HepG2 (cell line): Measurements from ENCODE around the gene ITIH3. TPM values are rescaled to one million over a fixed set of nuclear protein-coding genes. Genes with fewer than 3 reads are reported as not detected.
A peak's percentile ranks its signal among the peaks of the same experiment; 100 is the strongest.

Experiments
- ARNT2 ChIP-seq: sonication (generic); formaldehyde crosslinking; IDR thresholded peaks from 2 replicates; pipeline ENCODE4 v1.8.0; 2022; ENCODE audit warnings: mild to moderate bottlenecking, low read depth, missing genetic modification reagents, moderate library complexity
- HNF4G ChIP-seq, 2 experiments: sonication (generic) in 1 of 2; formaldehyde crosslinking in 1 of 2; IDR thresholded peaks; 2 replicates each; pipeline versions ENCODE4 v1.4.0 to v1.6.1; 2011 to 2020; ENCODE audit warnings: borderline replicate concordance in 2 of 2, low read depth in 2 of 2, mild to moderate bottlenecking in 2 of 2, low read length in 1 of 2, missing genetic modification reagents in 1 of 2, moderate library complexity in 1 of 2
- KDM2A ChIP-seq: sonication (generic); formaldehyde crosslinking; IDR thresholded peaks from 2 replicates; pipeline ENCODE4 v1.4.0; 2020; ENCODE audit warnings: low read depth, missing genetic modification reagents, borderline replicate concordance
- KDM4B ChIP-seq: sonication (generic); formaldehyde crosslinking; IDR thresholded peaks from 2 replicates; pipeline ENCODE4 v1.4.0; 2020; ENCODE audit warnings: missing genetic modification reagents
- NR2F6 ChIP-seq, 2 experiments: IDR thresholded peaks; 2 replicates each; pipeline ENCODE4 v1.6.1; 2016; ENCODE audit warnings: antibody characterized with exemption in 1 of 2, mild to moderate bottlenecking in 1 of 2
- PCBP1 ChIP-seq: fragments of 200-400 bp; formaldehyde crosslinking; IDR thresholded peaks from 2 replicates; pipeline ENCODE4 v1.6.1; 2017; ENCODE audit warnings: mild to moderate bottlenecking, low read depth, low read length, borderline replicate concordance
- SAP130 ChIP-seq: IDR thresholded peaks from 2 replicates; pipeline ENCODE4 v1.6.1; 2016; ENCODE audit warnings: low read depth
- TFDP1 ChIP-seq: IDR thresholded peaks from 2 replicates; pipeline ENCODE4 v1.6.1; 2016; ENCODE audit warnings: missing compliant biosample characterization, missing genetic modification reagents, borderline replicate concordance
- ZNF180 ChIP-seq: sonication (generic); formaldehyde crosslinking; IDR thresholded peaks from 2 replicates; pipeline ENCODE4 v1.4.0; 2020; ENCODE audit warnings: low read depth, missing genetic modification reagents, borderline replicate concordance
- ZNF232 ChIP-seq: sonication (generic); formaldehyde crosslinking; IDR thresholded peaks from 2 replicates; pipeline ENCODE4 v1.4.0; 2020; ENCODE audit warnings: missing genetic modification reagents, borderline replicate concordance
- ZNF350 ChIP-seq: sonication (generic); formaldehyde crosslinking; IDR thresholded peaks from 2 replicates; pipeline ENCODE4 v1.4.0; 2020; ENCODE audit warnings: mild to moderate bottlenecking, low read depth, missing genetic modification reagents, borderline replicate concordance
- ZNF775 ChIP-seq: sonication (generic); formaldehyde crosslinking; IDR thresholded peaks from 2 replicates; pipeline ENCODE4 v1.4.0; 2020; ENCODE audit warnings: missing genetic modification reagents, mild to moderate bottlenecking, moderate library complexity, borderline replicate concordance
- polyA plus RNA-seq, 8 experiments: library from polyadenylated mRNA; depleted of rRNA in 3 of 8; stranded (reverse) in 7 of 8; unstranded in 1 of 8; fragments of >200 nt; fragmentation: Illumina TruSeq in 4 of 8; extraction: Trizol in 4 of 8; gene quantifications; 2 replicates each; pipeline versions ENCODE4 v1.2.1 to v1.2.3, GENCODE V29; 2011 to 2016; ENCODE audit warnings: low read depth in 4 of 8, missing spikeins in 1 of 8, mixed read lengths in 1 of 8; ENCODE audit not compliant: insufficient read depth in 1 of 8
- total RNA-seq, 5 experiments: library from RNA; depleted of rRNA; stranded (reverse); fragments of >200 nt; fragmentation: Illumina TruSeq; extraction: Trizol; gene quantifications; 2 replicates each; pipeline ENCODE4 v1.2.3, GENCODE V29; 2016; ENCODE audit warnings: low read depth in 1 of 5
- TF ChIP-seq, protein P1 (sequence below), 2 experiments: sonication (generic) in 1 of 2; formaldehyde crosslinking in 1 of 2; IDR thresholded peaks; 2 replicates each; pipeline versions ENCODE4 v1.6.1 to v1.9.0; 2014 to 2022; ENCODE audit warnings: antibody characterized with exemption in 1 of 2, borderline replicate concordance in 1 of 2, inconsistent platforms in 1 of 2, low read depth in 1 of 2, missing genetic modification reagents in 1 of 2
- TF ChIP-seq, protein P2 (sequence below): sonication (generic); formaldehyde crosslinking; IDR thresholded peaks from 2 replicates; pipeline ENCODE4 v1.8.0; 2022; ENCODE audit warnings: mild to moderate bottlenecking, missing genetic modification reagents, borderline replicate concordance
- TF ChIP-seq, protein P3 (sequence below): sonication (generic); formaldehyde crosslinking; conservative IDR thresholded peaks from 2 replicates; pipeline ENCODE4 v1.8.0; 2022; ENCODE audit warnings: missing genetic modification reagents

Gene ITIH3
- total and polyA plus RNA-seq, 2 of the 13 experiments (the other 11 are each of a cell fraction or from before 2014, with no cell fraction given) = 105 to 632 TPM

DNA sequence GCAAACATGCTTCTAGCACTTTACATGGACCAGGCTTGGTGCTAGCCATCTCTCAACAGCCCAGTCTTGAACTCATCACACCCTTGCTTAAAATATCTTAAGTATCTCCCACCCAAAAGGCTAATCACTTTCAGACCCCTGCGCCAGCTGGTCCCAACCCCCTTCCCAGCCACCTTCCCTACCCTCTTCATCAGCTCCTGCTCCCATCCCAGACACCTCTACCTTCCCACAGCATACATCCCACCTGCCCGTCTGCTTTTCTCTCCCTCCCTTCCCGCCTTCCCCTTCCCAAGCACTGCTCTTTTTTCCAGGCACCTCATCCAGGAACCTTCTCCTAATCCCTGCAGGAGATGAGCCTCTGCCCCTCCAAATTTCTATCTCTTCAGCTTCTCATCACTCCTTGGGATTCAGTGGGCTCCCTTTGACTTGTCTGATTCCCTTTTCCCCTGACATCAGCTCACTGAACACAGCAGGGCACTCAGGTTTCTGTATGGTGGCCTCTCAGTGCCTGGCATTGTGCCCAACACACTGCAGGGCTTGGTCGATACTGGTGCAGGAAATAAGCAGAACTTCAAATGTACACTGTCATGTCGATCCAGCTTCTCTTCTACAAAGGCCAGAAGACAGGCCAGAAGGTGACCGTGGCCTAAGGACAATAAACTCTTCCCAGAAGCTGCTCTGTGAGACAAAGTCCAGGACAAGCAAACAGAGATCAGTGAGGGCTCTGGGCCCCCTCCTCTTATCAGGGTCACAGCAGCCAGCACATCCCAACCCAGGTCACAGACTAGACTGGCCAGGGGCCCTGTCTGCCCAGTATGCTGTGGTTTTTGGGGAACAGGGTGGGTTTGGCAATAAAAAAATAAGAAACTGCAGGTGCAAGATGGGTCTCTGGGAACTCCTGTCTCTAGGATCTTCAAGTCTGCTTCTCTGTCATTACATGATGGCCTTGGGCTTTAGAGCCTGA, 19.4 kb upstream of the ITIH3 start (continued):
- TF ChIP-seq, protein P1, sequence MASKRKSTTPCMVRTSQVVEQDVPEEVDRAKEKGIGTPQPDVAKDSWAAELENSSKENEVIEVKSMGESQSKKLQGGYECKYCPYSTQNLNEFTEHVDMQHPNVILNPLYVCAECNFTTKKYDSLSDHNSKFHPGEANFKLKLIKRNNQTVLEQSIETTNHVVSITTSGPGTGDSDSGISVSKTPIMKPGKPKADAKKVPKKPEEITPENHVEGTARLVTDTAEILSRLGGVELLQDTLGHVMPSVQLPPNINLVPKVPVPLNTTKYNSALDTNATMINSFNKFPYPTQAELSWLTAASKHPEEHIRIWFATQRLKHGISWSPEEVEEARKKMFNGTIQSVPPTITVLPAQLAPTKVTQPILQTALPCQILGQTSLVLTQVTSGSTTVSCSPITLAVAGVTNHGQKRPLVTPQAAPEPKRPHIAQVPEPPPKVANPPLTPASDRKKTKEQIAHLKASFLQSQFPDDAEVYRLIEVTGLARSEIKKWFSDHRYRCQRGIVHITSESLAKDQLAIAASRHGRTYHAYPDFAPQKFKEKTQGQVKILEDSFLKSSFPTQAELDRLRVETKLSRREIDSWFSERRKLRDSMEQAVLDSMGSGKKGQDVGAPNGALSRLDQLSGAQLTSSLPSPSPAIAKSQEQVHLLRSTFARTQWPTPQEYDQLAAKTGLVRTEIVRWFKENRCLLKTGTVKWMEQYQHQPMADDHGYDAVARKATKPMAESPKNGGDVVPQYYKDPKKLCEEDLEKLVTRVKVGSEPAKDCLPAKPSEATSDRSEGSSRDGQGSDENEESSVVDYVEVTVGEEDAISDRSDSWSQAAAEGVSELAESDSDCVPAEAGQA (IDR thresholded peaks at IDR 0.05; ENCODE audit: low read depth) = peak; percentile 27; the same call in 1 of the 2 replicates
- TF ChIP-seq, protein P1 (CRISPR knock-in tag; IDR thresholded peaks at IDR 0.05; ENCODE audit: borderline replicate concordance) = no peak
- peak; percentile 23; the same call in 1 of the 2 replicates for TF ChIP-seq KDM4B (CRISPR knock-in tag)
- TF ChIP-seq ZNF350 = peak; percentile 66; the same call in 1 of the 2 replicates
- peak; percentile 95 for TF ChIP-seq HNF4G (IDR thresholded peaks at IDR 0.05; ENCODE audit: borderline replicate concordance, low read depth, low read length)
- TF ChIP-seq HNF4G (CRISPR knock-in tag; IDR thresholded peaks at IDR 0.05; ENCODE audit: borderline replicate concordance, low read depth) = peak; percentile 93; the same call in 1 of the 2 replicates
- no peak for TF ChIP-seq ZNF180 (CRISPR knock-in tag)
- TF ChIP-seq ZNF232 (CRISPR knock-in tag) = peak; percentile 53; the same call in 1 of the 2 replicates
- TF ChIP-seq ZNF775 = no peak
- TF ChIP-seq, protein P2, sequence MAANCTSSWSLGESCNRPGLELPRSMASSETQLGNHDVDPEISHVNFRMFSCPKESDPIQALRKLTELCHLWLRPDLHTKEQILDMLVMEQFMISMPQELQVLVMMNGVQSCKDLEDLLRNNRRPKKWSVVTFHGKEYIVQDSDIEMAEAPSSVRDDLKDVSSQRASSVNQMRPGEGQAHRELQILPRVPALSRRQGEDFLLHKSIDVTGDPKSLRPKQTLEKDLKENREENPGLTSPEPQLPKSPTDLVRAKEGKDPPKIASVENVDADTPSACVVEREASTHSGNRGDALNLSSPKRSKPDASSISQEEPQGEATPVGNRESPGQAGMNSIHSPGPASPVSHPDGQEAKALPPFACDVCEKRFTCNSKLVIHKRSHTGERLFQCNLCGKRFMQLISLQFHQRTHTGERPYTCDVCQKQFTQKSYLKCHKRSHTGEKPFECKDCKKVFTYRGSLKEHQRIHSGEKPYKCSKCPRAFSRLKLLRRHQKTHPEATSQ (CRISPR knock-in tag) = peak; percentile 52; the same call in 1 of the 2 replicates
- TF ChIP-seq ARNT2 (CRISPR knock-in tag) = peak; percentile 77
- TF ChIP-seq, protein P3, sequence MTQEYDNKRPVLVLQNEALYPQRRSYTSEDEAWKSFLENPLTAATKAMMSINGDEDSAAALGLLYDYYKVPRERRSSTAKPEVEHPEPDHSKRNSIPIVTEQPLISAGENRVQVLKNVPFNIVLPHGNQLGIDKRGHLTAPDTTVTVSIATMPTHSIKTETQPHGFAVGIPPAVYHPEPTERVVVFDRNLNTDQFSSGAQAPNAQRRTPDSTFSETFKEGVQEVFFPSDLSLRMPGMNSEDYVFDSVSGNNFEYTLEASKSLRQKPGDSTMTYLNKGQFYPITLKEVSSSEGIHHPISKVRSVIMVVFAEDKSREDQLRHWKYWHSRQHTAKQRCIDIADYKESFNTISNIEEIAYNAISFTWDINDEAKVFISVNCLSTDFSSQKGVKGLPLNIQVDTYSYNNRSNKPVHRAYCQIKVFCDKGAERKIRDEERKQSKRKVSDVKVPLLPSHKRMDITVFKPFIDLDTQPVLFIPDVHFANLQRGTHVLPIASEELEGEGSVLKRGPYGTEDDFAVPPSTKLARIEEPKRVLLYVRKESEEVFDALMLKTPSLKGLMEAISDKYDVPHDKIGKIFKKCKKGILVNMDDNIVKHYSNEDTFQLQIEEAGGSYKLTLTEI (CRISPR knock-in tag) = no peak
- TF ChIP-seq TFDP1 (CRISPR knock-in tag) = no peak
- no peak for TF ChIP-seq PCBP1
- TF ChIP-seq SAP130 (CRISPR knock-in tag) = peak; percentile 91
- TF ChIP-seq KDM2A = 0 out of 2 replicates have a peak, but pooled peaks have one; percentile 32
- TF ChIP-seq NR2F6 (IDR thresholded peaks at IDR 0.05) = peak; percentile 94
- peak; percentile 98 for TF ChIP-seq NR2F6 (CRISPR knock-in tag; IDR thresholded peaks at IDR 0.05)
